CD4-positive, alpha-beta T cell treated with Interleukin-6 for 4 hours (primary cell): Measurements from ENCODE around the gene RGS9.
A peak's percentile ranks its signal among the peaks of the same experiment; 100 is the strongest.
"Not testable (repeated sequence)": the region's sequence is repeated elsewhere in the genome, so short reads cannot be mapped to it uniquely, and the experiment has no call there.

Experiments used
- DNase-seq: peaks from one replicate; pipeline ENCODE4 v3.0.0-alpha.2; 2020; ENCODE audit warnings: mixed read lengths

The RGS9 gene

GRCh38 chr17:65185062-65185461, 47.9 kb downstream of the RGS9 start:
- DNase-seq = no peak

- DNase-seq = no peak
Observed at GRCh38 chr17:65185668-65186382, 48.7 kb downstream of the RGS9 start.

GRCh38 chr17:65190467-65191097, 53.4 kb downstream of the RGS9 start:
- DNase-seq = no peak

GRCh38 chr17:65191811-65192740, 54.9 kb downstream of the RGS9 start:
- DNase-seq = peak; percentile 9

GRCh38 chr17:65193305-65193704, 56.1 kb downstream of the RGS9 start:
- DNase-seq = no peak

GRCh38 chr17:65193716-65194293, 56.6 kb downstream of the RGS9 start:
- DNase-seq = no peak

GRCh38 chr17:65194670-65195334, 57.6 kb downstream of the RGS9 start:
- no peak for DNase-seq

GRCh38 chr17:65195716-65196115, 58.5 kb downstream of the RGS9 start:
- DNase-seq = no peak

- no peak for DNase-seq
Observed at GRCh38 chr17:65196617-65197016, 59.4 kb downstream of the RGS9 start.

- DNase-seq = no peak
Observed at GRCh38 chr17:65197201-65197600, 60.0 kb downstream of the RGS9 start.

GRCh38 chr17:65198653-65199382, 61.6 kb downstream of the RGS9 start:
- DNase-seq = peak; percentile 11

GRCh38 chr17:65201331-65201730, 64.2 kb downstream of the RGS9 start:
- DNase-seq = no peak

- DNase-seq = no peak
Observed at GRCh38 chr17:65202844-65203571, 65.8 kb downstream of the RGS9 start.

GRCh38 chr17:65204001-65204400, 66.8 kb downstream of the RGS9 start:
- no peak for DNase-seq

GRCh38 chr17:65205655-65206054, 68.5 kb downstream of the RGS9 start:
- DNase-seq = no peak

GRCh38 chr17:65207448-65207847, 70.3 kb downstream of the RGS9 start:
- not testable (repeated sequence) for DNase-seq

- DNase-seq = no peak
Observed at GRCh38 chr17:65208717-65209116, 71.5 kb downstream of the RGS9 start.

- no peak for DNase-seq
Observed at GRCh38 chr17:65218261-65218660, 81.1 kb downstream of the RGS9 start.

- no peak for DNase-seq
Observed at GRCh38 chr17:65219124-65219523, 82.0 kb downstream of the RGS9 start.

- DNase-seq = no peak
Observed at GRCh38 chr17:65219707-65220106, 82.5 kb downstream of the RGS9 start.

- DNase-seq = no peak
Observed at GRCh38 chr17:65220732-65221131, 83.6 kb downstream of the RGS9 start.
